Spleen (tissue), 11 donors: ENCODE data around the gene ADAM33. TPM values are rescaled to one million over a fixed set of nuclear protein-coding genes. Genes with fewer than 3 reads are reported as not detected.

Source experiments
- DNase-seq: peaks from one replicate; pipeline ENCODE4 v3.0.0-alpha.2; 2020
- H3K27ac ChIP-seq, 8 donors: fragments of 200-600 bp; sonication (generic) in 7 of 8; 1 replicate in 4 of 8; 2 replicates in 4 of 8; pipeline versions ENCODE4 v1.5.0 to v1.8.0; 2016 to 2021; ENCODE audit warnings: inconsistent platforms in 4 of 8, mild to moderate bottlenecking in 4 of 8, moderate library complexity in 1 of 8
- H3K27me3 ChIP-seq, 7 donors: fragments of 200-600 bp; sonication (generic) in 6 of 7; replicated peaks in 1 of 7; 1 replicate in 4 of 7; 2 replicates in 3 of 7; pipeline versions ENCODE4 v1.5.0 to v1.8.0; 2016 to 2021; ENCODE audit warnings: inconsistent platforms in 3 of 7, mild to moderate bottlenecking in 1 of 7
- H3K36me3 ChIP-seq, 6 donors: fragments of 200-600 bp; sonication (generic) in 5 of 6; 1 replicate in 4 of 6; 2 replicates in 2 of 6; pipeline versions ENCODE4 v1.5.0 to v1.8.0; 2016 to 2021; ENCODE audit warnings: inconsistent platforms in 2 of 6
- H3K4me1 ChIP-seq, 6 donors: fragments of 200-600 bp; sonication (generic) in 5 of 6; 1 replicate in 3 of 6; 2 replicates in 3 of 6; pipeline versions ENCODE4 v1.5.0 to v1.8.0; 2016 to 2021; ENCODE audit warnings: inconsistent platforms in 3 of 6
- H3K4me3 ChIP-seq, 8 donors: fragments of 200-600 bp; sonication (generic) in 7 of 8; 1 replicate in 4 of 8; 2 replicates in 4 of 8; pipeline versions ENCODE4 v1.5.0 to v1.8.0; 2016 to 2021; ENCODE audit warnings: inconsistent platforms in 4 of 8, mild to moderate bottlenecking in 4 of 8, moderate library complexity in 2 of 8
- H3K9me3 ChIP-seq, 8 donors: fragments of 200-600 bp; sonication (generic) in 7 of 8; 1 replicate in 4 of 8; 2 replicates in 4 of 8; pipeline versions ENCODE4 v1.5.0 to v1.8.0; 2016 to 2021; ENCODE audit warnings: inconsistent platforms in 4 of 8
- POLR2A ChIP-seq, 3 donors: fragments of 450-650 bp; IDR thresholded peaks; one replicate each; pipeline ENCODE4 v1.5.1; 2017; ENCODE audit warnings: antibody characterized with exemption in 3 of 3, mild to moderate bottlenecking in 1 of 3
- POLR2AphosphoS5 ChIP-seq, 3 donors: sonication (generic); formaldehyde crosslinking; IDR thresholded peaks; one replicate each; pipeline ENCODE4 v1.5.1; 2017; ENCODE audit warnings: antibody characterized with exemption in 3 of 3
- WGBS, 5 donors: extraction: QIAGEN DNeasy Blood & Tissue Kit in 3 of 5; methylation state at CpG; one replicate each; pipeline versions ENCODE4 v1.1.5 to v1.1.7; 2013 to 2018; 5-methylcytosine and 5-hydroxymethylcytosine counted together
- intact Hi-C: fragments of 100-400 bp; cut with DNase I; formaldehyde crosslinking; loops from one replicate; pipeline ENCODE4 v1.15.0; 2023; ENCODE audit warnings: low total_unique reads
- polyA plus RNA-seq, 3 donors: library from polyadenylated mRNA; stranded (reverse); fragments of 200-250 nt; gene quantifications; one replicate each; pipeline ENCODE4 v1.2.1, GENCODE V29; 2013
- total RNA-seq, 7 donors: library from RNA; depleted of rRNA in 3 of 7; stranded (reverse); fragments of >200 nt in 3 of 7; fragmentation: NEBNext Ultra II Directional in 4 of 7; extraction: Animal tissue kit (Norgen Biotek cat#: 25700) in 4 of 7; gene quantifications; one replicate each; pipeline versions ENCODE4 v1.1.0 to v1.2.1, GENCODE V29; 2016 to 2021
- TF ChIP-seq, protein P1 (sequence below), 11 experiments: fragments of 200-600 bp in 7 of 11; fragments of 450-650 bp in 4 of 11; sonication (generic) in 4 of 11; IDR thresholded peaks in 8 of 11; conservative IDR thresholded peaks in 3 of 11; 1 replicate in 7 of 11; 2 replicates in 4 of 11; pipeline versions ENCODE4 v1.4.0 to v1.8.0; 2016 to 2021; ENCODE audit warnings: antibody characterized with exemption in 11 of 11, inconsistent platforms in 4 of 11, mild to moderate bottlenecking in 1 of 11
- donor health status: healthy with polysubstance abuse.
- donor health status: DM: no; HTN: no; CAD: no; lungs with moderate emphysema.
- donor health status: DM: no; HTN: no; CAD: no.
- donor health status: Bipolar disorder and iron deficiency.
- donor health status: healthy.
- donor health status: DM: no; HTN: no; CAD: no.
- donor health status: DM: yes; HTN: yes; CAD: no.

The ADAM33 gene
- total and polyA plus RNA-seq, 10 donors = 4.0 to 31.6 (median 9.3) TPM

DNA sequence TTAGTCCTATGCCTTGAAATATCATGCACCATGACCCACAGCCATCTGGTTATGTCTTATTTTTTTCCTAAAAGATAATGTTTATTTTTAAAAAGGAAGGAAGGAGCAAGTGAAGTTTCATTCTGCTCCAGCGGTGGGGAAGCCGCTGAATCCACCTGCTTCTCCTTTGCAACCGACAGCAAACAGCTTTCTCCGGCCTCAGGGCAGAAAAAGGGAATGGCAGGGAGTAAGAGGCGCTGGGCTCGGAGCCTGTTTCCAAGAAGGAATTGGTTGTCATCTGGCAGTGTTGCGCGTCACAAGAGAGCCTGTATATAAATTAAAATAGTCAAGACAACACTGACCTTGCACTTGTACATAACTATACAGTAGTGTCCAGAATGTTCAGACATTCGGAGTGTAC lies 32.9 kb downstream of the ADAM33 start:
- Histone ChIP-seq H3K27me3 (no peaks in the 10 kb centered on the region), H3K27ac (no peak overlapping the region), H3K4me1 (peaks cover 0 to 7% (median 0%) of the 10 kb centered on the region in 6 donors), H3K9me3 (peaks cover 0 to 11% (median 0%) of the 10 kb centered on the region in 8 donors), H3K36me3 (peaks cover 0 to 73% (median 53%) of the 10 kb centered on the region in 6 donors), H3K4me3 (no peak overlapping the region)
- WGBS, 5 donors = 87 to 91% (median 88%) methylated on average over 9 of the region's 9 CpGs
- TF ChIP-seq, protein P1, sequence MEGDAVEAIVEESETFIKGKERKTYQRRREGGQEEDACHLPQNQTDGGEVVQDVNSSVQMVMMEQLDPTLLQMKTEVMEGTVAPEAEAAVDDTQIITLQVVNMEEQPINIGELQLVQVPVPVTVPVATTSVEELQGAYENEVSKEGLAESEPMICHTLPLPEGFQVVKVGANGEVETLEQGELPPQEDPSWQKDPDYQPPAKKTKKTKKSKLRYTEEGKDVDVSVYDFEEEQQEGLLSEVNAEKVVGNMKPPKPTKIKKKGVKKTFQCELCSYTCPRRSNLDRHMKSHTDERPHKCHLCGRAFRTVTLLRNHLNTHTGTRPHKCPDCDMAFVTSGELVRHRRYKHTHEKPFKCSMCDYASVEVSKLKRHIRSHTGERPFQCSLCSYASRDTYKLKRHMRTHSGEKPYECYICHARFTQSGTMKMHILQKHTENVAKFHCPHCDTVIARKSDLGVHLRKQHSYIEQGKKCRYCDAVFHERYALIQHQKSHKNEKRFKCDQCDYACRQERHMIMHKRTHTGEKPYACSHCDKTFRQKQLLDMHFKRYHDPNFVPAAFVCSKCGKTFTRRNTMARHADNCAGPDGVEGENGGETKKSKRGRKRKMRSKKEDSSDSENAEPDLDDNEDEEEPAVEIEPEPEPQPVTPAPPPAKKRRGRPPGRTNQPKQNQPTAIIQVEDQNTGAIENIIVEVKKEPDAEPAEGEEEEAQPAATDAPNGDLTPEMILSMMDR (IDR thresholded peaks at IDR 0.05 in 8 of 11, conservative IDR thresholded peaks at IDR 0.05 in 3 of 11) = no peak
- TF ChIP-seq POLR2AphosphoS5 (IDR thresholded peaks at IDR 0.05) (no peak), POLR2A (IDR thresholded peaks at IDR 0.05) (no peak)
- intact Hi-C loops = no loop called here
- DNase-seq = no peak

DNA sequence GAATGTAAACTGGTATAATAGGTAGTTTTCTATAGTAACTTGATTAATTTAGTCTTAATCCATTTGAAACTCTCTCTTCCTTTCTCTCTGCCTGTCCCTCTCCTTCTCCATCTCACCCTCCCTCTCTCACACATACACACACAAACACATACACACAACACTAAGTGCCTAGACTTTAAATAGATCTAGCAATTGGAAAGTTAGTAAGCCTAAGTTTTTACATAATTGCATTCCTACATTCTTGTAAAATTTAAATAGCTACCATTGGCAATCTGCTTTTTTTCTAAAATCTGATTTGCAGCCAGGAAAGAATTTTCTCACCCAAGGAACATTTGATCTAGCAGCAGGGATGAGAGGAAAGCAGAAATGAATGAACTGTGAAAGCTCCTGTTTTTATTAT lies 34.3 kb downstream of the ADAM33 start:
- TF ChIP-seq POLR2A (IDR thresholded peaks at IDR 0.05) (no peak), POLR2AphosphoS5 (IDR thresholded peaks at IDR 0.05) (no peak)
- TF ChIP-seq, protein P1 (IDR thresholded peaks at IDR 0.05 in 8 of 11, conservative IDR thresholded peaks at IDR 0.05 in 3 of 11) = no peak
- intact Hi-C loops = no loop called here
- Histone ChIP-seq H3K27me3 (no peaks in the 10 kb centered on the region), H3K4me1 (no peaks in the 10 kb centered on the region), H3K4me3 (no peak overlapping the region), H3K36me3 (peaks cover 0 to 88% (median 55%) of the 10 kb centered on the region in 6 donors), H3K27ac (no peak overlapping the region), H3K9me3 (no peaks in the 10 kb centered on the region)
- DNase-seq = no peak

DNA sequence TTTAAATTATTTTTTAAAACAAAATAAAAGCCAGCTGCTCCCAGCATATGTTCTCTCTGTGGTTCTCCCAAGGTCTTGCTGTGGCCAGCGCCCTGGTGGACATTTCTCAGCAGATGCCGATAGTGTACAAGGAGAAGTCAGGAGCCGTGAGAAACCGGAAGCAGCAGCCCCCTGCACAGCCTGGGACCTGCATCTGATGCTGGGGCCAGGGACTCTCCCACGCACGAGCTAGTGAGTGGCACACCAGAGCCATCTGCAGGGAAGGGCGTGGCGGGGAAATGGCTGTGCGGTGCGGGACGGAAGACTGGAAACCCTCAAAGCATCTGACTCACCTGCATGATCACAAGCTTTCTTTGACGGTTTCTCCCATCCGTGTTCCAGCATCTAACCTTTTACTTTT lies 35.2 kb downstream of the ADAM33 start:
- Histone ChIP-seq H3K9me3 (no peaks in the 10 kb centered on the region), H3K36me3 (peaks cover 0 to 95% (median 53%) of the 10 kb centered on the region in 6 donors), H3K4me1 (no peaks in the 10 kb centered on the region), H3K27ac (no peak overlapping the region), H3K27me3 (no peaks in the 10 kb centered on the region), H3K4me3 (no peak overlapping the region)
- TF ChIP-seq, protein P1 (IDR thresholded peaks at IDR 0.05 in 8 of 11, conservative IDR thresholded peaks at IDR 0.05 in 3 of 11) = no peak
- no peak for TF ChIP-seq POLR2A (IDR thresholded peaks at IDR 0.05)
- TF ChIP-seq POLR2AphosphoS5 (IDR thresholded peaks at IDR 0.05) = no peak
- no peak for DNase-seq
- 90 to 94% (median 93%) methylated on average over 13 of the region's 13 CpGs for WGBS, 5 donors
- intact Hi-C loops = no loop called here

DNA sequence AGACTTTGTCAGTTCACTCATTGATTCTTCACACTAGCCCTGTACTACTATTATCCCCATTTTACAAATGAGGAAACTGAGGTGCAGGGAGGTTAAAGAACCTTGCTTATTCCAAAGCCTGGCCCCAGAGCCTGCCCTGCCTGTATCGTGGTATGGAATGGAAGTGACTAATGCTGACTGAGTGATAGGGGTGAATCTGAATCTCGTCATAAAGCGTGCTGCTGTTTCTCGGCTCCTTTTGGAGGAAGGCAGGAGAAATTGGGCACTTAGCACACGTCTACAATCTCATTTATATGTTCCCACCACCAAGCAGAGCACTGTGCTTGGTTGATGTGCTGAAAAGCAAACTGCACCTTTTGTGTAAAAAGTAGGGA lies 35.8 kb downstream of the ADAM33 start:
- TF ChIP-seq POLR2A (IDR thresholded peaks at IDR 0.05) (no peak), POLR2AphosphoS5 (IDR thresholded peaks at IDR 0.05) (no peak)
- TF ChIP-seq, protein P1 (IDR thresholded peaks at IDR 0.05 in 8 of 11, conservative IDR thresholded peaks at IDR 0.05 in 3 of 11) = no peak
- 71 to 96% (median 93%) methylated on average over 5 of the region's 5 CpGs for WGBS, 5 donors
- no peak for DNase-seq
- Histone ChIP-seq H3K27me3 (no peaks in the 10 kb centered on the region), H3K27ac (no peak overlapping the region), H3K4me1 (no peaks in the 10 kb centered on the region), H3K4me3 (no peak overlapping the region), H3K36me3 (peaks cover 0 to 91% (median 53%) of the 10 kb centered on the region in 6 donors), H3K9me3 (no peaks in the 10 kb centered on the region)
- intact Hi-C loops = no loop called here
